GM23338 (cell line): ENCODE data around the gene NGF. TPM values are rescaled to one million over a fixed set of nuclear protein-coding genes. Genes with fewer than 3 reads are reported as not detected.

ENCODE experiments used
- ATAC-seq: fragments of 200-7000 bp; cut with Tn5 transposase; 3 replicates; pipeline ENCODE4 v1.9.1; 2020
- DNase-seq: peaks from one replicate; pipeline ENCODE4 v3.0.0-alpha.2; 2015; ENCODE audit warnings: low spot score
- H2AFZ ChIP-seq: fragments of 200-600 bp; sonication (generic); 2 replicates; pipeline ENCODE4 v1.8.0; 2016; ENCODE audit warnings: antibody characterized with exemption, mild to moderate bottlenecking, moderate library complexity
- H3F3A ChIP-seq: fragments of 200-600 bp; sonication (generic); replicated peaks from 2 replicates; pipeline ENCODE4 v1.8.0; 2017; ENCODE audit warnings: antibody characterized with exemption, mixed run types, low read depth
- H3K27ac ChIP-seq: fragments of 200-600 bp; sonication (generic); 2 replicates; pipeline ENCODE4 v1.6.1; 2016; ENCODE audit warnings: low read depth
- H3K27me3 ChIP-seq: fragments of 200-600 bp; sonication (generic); 2 replicates; pipeline ENCODE4 v1.8.0; 2016; ENCODE audit warnings: mild to moderate bottlenecking, mixed run types, moderate library complexity; ENCODE audit not compliant: insufficient read depth
- H3K36me3 ChIP-seq: fragments of 200-600 bp; sonication (generic); 2 replicates; pipeline ENCODE4 v1.8.0; 2016; ENCODE audit warnings: mild to moderate bottlenecking; ENCODE audit not compliant: insufficient read depth
- H3K4me1 ChIP-seq: fragments of 200-600 bp; sonication (generic); 2 replicates; pipeline ENCODE4 v1.8.0; 2016; ENCODE audit warnings: mild to moderate bottlenecking, moderate library complexity; ENCODE audit not compliant: insufficient read depth
- H3K4me2 ChIP-seq: fragments of 200-600 bp; sonication (generic); 2 replicates; pipeline ENCODE4 v1.7.1; 2017; ENCODE audit warnings: mixed run types
- H3K4me3 ChIP-seq: fragments of 200-600 bp; sonication (generic); 2 replicates; pipeline ENCODE4 v1.6.1; 2016; ENCODE audit warnings: mixed run types
- H3K79me2 ChIP-seq: fragments of 200-600 bp; sonication (generic); replicated peaks from 2 replicates; pipeline ENCODE4 v1.8.0; 2017; ENCODE audit warnings: mild to moderate bottlenecking; ENCODE audit not compliant: insufficient read depth
- H3K9me2 ChIP-seq: fragments of 200-600 bp; sonication (generic); 2 replicates; pipeline ENCODE4 v1.8.0; 2017; ENCODE audit not compliant: insufficient read depth
- H4K20me1 ChIP-seq: fragments of 200-600 bp; sonication (generic); replicated peaks from 2 replicates; pipeline ENCODE4 v1.8.0; 2017; ENCODE audit warnings: mild to moderate bottlenecking; ENCODE audit not compliant: insufficient read depth
- H3K27ac Mint-ChIP-seq: 2 replicates; pipeline ENCODE4 v1.8.0; 2020; ENCODE audit warnings: inconsistent platforms, mild to moderate bottlenecking, moderate library complexity, mixed read lengths
- H3K27me3 Mint-ChIP-seq: 3 replicates; pipeline ENCODE4 v1.8.0; 2022; ENCODE audit warnings: low read depth, mild to moderate bottlenecking, moderate library complexity, mixed read lengths, inconsistent platforms; ENCODE audit not compliant: insufficient read depth, poor library complexity
- H3K36me3 Mint-ChIP-seq: 3 replicates; pipeline ENCODE4 v1.8.0; 2021; ENCODE audit warnings: low read depth, mild to moderate bottlenecking, inconsistent platforms, moderate library complexity, mixed read lengths
- H3K4me1 Mint-ChIP-seq: 3 replicates; pipeline ENCODE4 v1.8.0; 2020; ENCODE audit warnings: mild to moderate bottlenecking, inconsistent platforms, mixed read lengths
- H3K4me3 Mint-ChIP-seq: 3 replicates; pipeline ENCODE4 v1.8.0; 2021; ENCODE audit warnings: moderate library complexity, mild to moderate bottlenecking, inconsistent platforms, mixed read lengths
- H3K9me3 Mint-ChIP-seq: 3 replicates; pipeline ENCODE4 v1.8.0; 2020; ENCODE audit warnings: moderate library complexity, mild to moderate bottlenecking, inconsistent platforms, mixed read lengths
- CREB1 ChIP-seq: fragments of 250-450 bp; sonication (Bioruptor Pico); IDR thresholded peaks from 2 replicates; pipeline ENCODE4 v1.5.0; 2020; ENCODE audit warnings: low read depth, mild to moderate bottlenecking, moderate library complexity
- CTCF ChIP-seq, 2 experiments: fragments of 200-600 bp in 1 of 2; sonication (generic) in 1 of 2; conservative IDR thresholded peaks; 2 replicates each; pipeline versions ENCODE4 v1.5.1 to v1.6.1; 2016 to 2017; ENCODE audit warnings: antibody characterized with exemption in 2 of 2, low read depth in 2 of 2, mild to moderate bottlenecking in 2 of 2, moderate library complexity in 1 of 2
- ETS1 ChIP-seq: IDR thresholded peaks from 2 replicates; pipeline ENCODE4 v1.6.1; 2016; ENCODE audit warnings: antibody characterized with exemption
- EZH2 ChIP-seq: fragments of 200-600 bp; sonication (generic); IDR thresholded peaks from one replicate; pipeline ENCODE4 v1.8.0; 2017; ENCODE audit warnings: antibody characterized with exemption, mild to moderate bottlenecking, low read depth; ENCODE audit not compliant: unreplicated experiment
- EZH2phosphoT487 ChIP-seq: fragments of 200-600 bp; sonication (generic); IDR thresholded peaks from one replicate; pipeline ENCODE4 v1.8.1; 2018; ENCODE audit warnings: antibody characterized with exemption; ENCODE audit not compliant: unreplicated experiment
- JUNB ChIP-seq: IDR thresholded peaks from one replicate; pipeline ENCODE4 v1.6.1; 2016; ENCODE audit warnings: antibody characterized with exemption; ENCODE audit not compliant: unreplicated experiment
- NANOG ChIP-seq: IDR thresholded peaks from 2 replicates; pipeline ENCODE4 v1.6.1; 2016; ENCODE audit warnings: antibody characterized with exemption, borderline replicate concordance
- POLR2AphosphoS5 ChIP-seq: IDR thresholded peaks from 2 replicates; pipeline ENCODE4 v1.6.1; 2016; ENCODE audit warnings: antibody characterized with exemption, low read depth
- REST ChIP-seq: IDR thresholded peaks from one replicate; pipeline ENCODE4 v1.6.1; 2018; ENCODE audit warnings: antibody characterized with exemption; ENCODE audit not compliant: unreplicated experiment
- ZNF114 ChIP-seq: fragments of 250-450 bp; sonication (Bioruptor Pico); IDR thresholded peaks from 2 replicates; pipeline ENCODE4 v1.5.0; 2020; ENCODE audit warnings: mild to moderate bottlenecking, moderate library complexity
- ZNF331 ChIP-seq: fragments of 250-450 bp; sonication (Bioruptor Pico); IDR thresholded peaks from 2 replicates; pipeline ENCODE4 v1.5.0; 2020; ENCODE audit warnings: low read depth, mild to moderate bottlenecking, moderate library complexity
- polyA plus RNA-seq: library from polyadenylated mRNA; unstranded; fragments of >200 nt; fragmentation: Nextera tagmentation; extraction: Ambion mirVana; gene quantifications from 2 replicates; pipeline ENCODE4 v1.2.1, GENCODE V29; 2016
- total RNA-seq: library from RNA; depleted of rRNA; stranded (reverse); fragments of >200 nt; shearing (Covaris generic); gene quantifications from 2 replicates; pipeline ENCODE4 v1.2.3, GENCODE V29; 2014

The NGF gene
- total and polyA plus RNA-seq, 2 experiments from 2014 or later, result 0.28 to 0.92 TPM

- TF ChIP-seq CTCF (conservative IDR thresholded peaks at IDR 0.05; ENCODE audit: low read depth in 2 of 2) (no peak), ZNF331 (no peak), ZNF114 (CRISPR knock-in tag) (no peak), JUNB (no peak), REST (no peak), ETS1 (no peak), NANOG (no peak), POLR2AphosphoS5 (no peak), CREB1 (CRISPR knock-in tag) (no peak), EZH2 (no peak), EZH2phosphoT487 (no peak)
These were observed 24.0 kb downstream of the NGF start (continued) for GRCh38 chr1:115314092-115314491.

GRCh38 chr1:115313182-115313581, 24.9 kb downstream of the NGF start:
- no peaks in the 10 kb centered on the region for H3K27me3 ChIP-seq
- H3K4me1 Mint-ChIP-seq, result peaks cover 20% of the 10 kb centered on the region
- no peak overlapping the region for H3K27ac ChIP-seq
- no peaks in the 10 kb centered on the region for H3K79me2 ChIP-seq
- H3K9me2 ChIP-seq, result no peaks in the 10 kb centered on the region
- no peaks in the 10 kb centered on the region for H3K36me3 ChIP-seq
- no peak overlapping the region for H3K4me3 Mint-ChIP-seq
- no peak overlapping the region for H3K4me2 ChIP-seq
- no peak overlapping the region for H3K27ac Mint-ChIP-seq
- no peaks in the 10 kb centered on the region for H3K4me1 ChIP-seq
- no peak overlapping the region for H2AFZ ChIP-seq
- no peaks in the 10 kb centered on the region for H3F3A ChIP-seq
- no peaks in the 10 kb centered on the region for H3K27me3 Mint-ChIP-seq
- no peak for DNase-seq
- no peak for ATAC-seq
- no peaks in the 10 kb centered on the region for H4K20me1 ChIP-seq
- no peaks in the 10 kb centered on the region for H3K36me3 Mint-ChIP-seq
- H3K9me3 Mint-ChIP-seq, result no peaks in the 10 kb centered on the region; the same call in 2 of the 3 replicates
- H3K4me3 ChIP-seq, result no peak overlapping the region
- TF ChIP-seq REST (no peak), ZNF114 (CRISPR knock-in tag) (no peak), EZH2phosphoT487 (no peak), ZNF331 (no peak), CTCF (conservative IDR thresholded peaks at IDR 0.05; ENCODE audit: low read depth in 2 of 2) (no peak), NANOG (no peak), EZH2 (no peak)
